GM12873 (cell line): ENCODE results near the gene PSME3.

Experiments
- CTCF ChIP-seq: IDR thresholded peaks from 2 replicates; pipeline ENCODE4 v1.5.1; 2012; ENCODE audit warnings: low read depth, mild to moderate bottlenecking, moderate library complexity, low read length, control low read depth; ENCODE audit not compliant: insufficient read depth; ENCODE audit errors: missing control alignments

PSME3 gene

GRCh38 chr17:42841975-42842685 is 8.9 kb downstream of the PSME3 start:
- TF ChIP-seq CTCF, result no peak

GRCh38 chr17:42843358-42843934 is 10.2 kb downstream of the PSME3 start:
- peak; percentile 86 for TF ChIP-seq CTCF

- no peak for TF ChIP-seq CTCF
These were observed 11.1 kb downstream of the PSME3 start, which contains the start of gene AOC2 for GRCh38 chr17:42844271-42844670. Gene AOC2 (plus strand): TSS chr17:42844580. CDS start chr17:42844627, 47 bp downstream.

- TF ChIP-seq CTCF, result no peak
These were observed 11.8 kb downstream of the PSME3 start for GRCh38 chr17:42844761-42845555.

- TF ChIP-seq CTCF, result no peak
These were observed 12.3 kb downstream of the PSME3 start for GRCh38 chr17:42845556-42845917.

- TF ChIP-seq CTCF, result no peak
These were observed 12.9 kb downstream of the PSME3 start for GRCh38 chr17:42845918-42846593.
